A549 (cell line): ENCODE results near the gene SORBS1.

Source experiments
- BCL3 ChIP-seq: fragments of >200 bp; sonication (Bioruptor Twin); formaldehyde crosslinking; IDR thresholded peaks from 3 replicates; pipeline ENCODE4 v1.6.1; 2016
- CTCF ChIP-seq: fragments of >200 bp; sonication (Bioruptor Twin); formaldehyde crosslinking; IDR thresholded peaks from 3 replicates; pipeline ENCODE4 v1.5.1; 2016
- EP300 ChIP-seq, 2 experiments: fragments of >200 bp; sonication (Bioruptor Twin); formaldehyde crosslinking; IDR thresholded peaks; 2 replicates in 1 of 2; 3 replicates in 1 of 2; pipeline ENCODE4 v1.6.1; 2016 to 2017
- ESRRA ChIP-seq: fragments of 150-350 bp; IDR thresholded peaks from 2 replicates; pipeline ENCODE4 v1.6.1; 2014; ENCODE audit warnings: mild to moderate bottlenecking, low read length, borderline replicate concordance
- KDM5A ChIP-seq: fragments of 200-600 bp; sonication (generic); IDR thresholded peaks from 2 replicates; pipeline ENCODE4 v1.6.1; 2016; ENCODE audit warnings: antibody characterized with exemption, mild to moderate bottlenecking
- POLR2A ChIP-seq: IDR thresholded peaks from 2 replicates; pipeline ENCODE4 v1.6.1; 2012; ENCODE audit warnings: mild to moderate bottlenecking, low read length
- RAD21 ChIP-seq, 2 experiments: fragments of >200 bp in 1 of 2; sonication (Bioruptor Twin) in 1 of 2; formaldehyde crosslinking in 1 of 2; IDR thresholded peaks in 1 of 2; conservative IDR thresholded peaks in 1 of 2; 2 replicates in 1 of 2; 3 replicates in 1 of 2; pipeline ENCODE4 v1.6.1; 2012 to 2018; ENCODE audit warnings: inconsistent platforms in 1 of 2
- RARB ChIP-seq: fragments of 250-450 bp; sonication (Bioruptor Pico); IDR thresholded peaks from 2 replicates; pipeline ENCODE4 v1.8.0; 2021; ENCODE audit warnings: mild to moderate bottlenecking, moderate library complexity
- RFX5 ChIP-seq: fragments of 450-650 bp; IDR thresholded peaks from 2 replicates; pipeline ENCODE4 v1.7.1; 2014; ENCODE audit warnings: antibody characterized with exemption, mild to moderate bottlenecking, moderate library complexity

GRCh38 chr10:95355301-95355700 lies 205.9 kb downstream of the SORBS1 start:
- TF ChIP-seq BCL3 (no peak), POLR2A (no peak), CTCF (no peak), RAD21 (conservative IDR thresholded peaks at IDR 0.05 in 1 of 2, IDR thresholded peaks at IDR 0.05 in 1 of 2) (no peak), RARB (CRISPR knock-in tag) (no peak), ESRRA (no peak), EP300 (IDR thresholded peaks at IDR 0.05) (no peak), KDM5A (no peak), RFX5 (no peak)
